GM06990 (cell line): ENCODE data around the gene SEPTIN8.

ENCODE experiments used
- DNase-seq: peaks from one replicate; pipeline ENCODE4 v3.0.0-alpha.2; 2011; ENCODE audit not compliant: insufficient read length; ENCODE audit errors: extremely low read depth
- H3K27me3 ChIP-seq: replicated peaks from 2 replicates; pipeline ENCODE4 v1.6.0; 2011; ENCODE audit warnings: low read length; ENCODE audit not compliant: control insufficient read depth, insufficient read depth
- H3K36me3 ChIP-seq: 2 replicates; pipeline ENCODE4 v1.5.1; 2011; ENCODE audit warnings: low read length; ENCODE audit not compliant: control insufficient read depth, insufficient read depth
- H3K4me3 ChIP-seq: replicated peaks from 2 replicates; pipeline ENCODE4 v1.5.1; 2011; ENCODE audit warnings: low read depth, mild to moderate bottlenecking, control low read depth, low read length
- CTCF ChIP-seq: IDR thresholded peaks from 2 replicates; pipeline ENCODE4 v1.5.1; 2011; ENCODE audit warnings: low read length, control low read depth, mild to moderate bottlenecking, inconsistent platforms; ENCODE audit not compliant: insufficient read depth, poor library complexity, severe bottlenecking

Gene SEPTIN8

GRCh38 chr5:132773601-132774355, 3.3 kb downstream of the SEPTIN8 start:
- Histone ChIP-seq H3K27me3 (no peaks in the 10 kb centered on the region), H3K36me3 (no peaks in the 10 kb centered on the region; the same call in 1 of the 2 replicates), H3K4me3 (no peak overlapping the region)
- DNase-seq: no peak
- TF ChIP-seq CTCF: no peak

GRCh38 chr5:132773114-132773513, 3.9 kb downstream of the SEPTIN8 start:
- no peaks in the 10 kb centered on the region for H3K27me3 ChIP-seq
- no peaks in the 10 kb centered on the region; the same call in 1 of the 2 replicates for H3K36me3 ChIP-seq
- DNase-seq: no peak
- H3K4me3 ChIP-seq: no peak overlapping the region
- TF ChIP-seq CTCF: no peak

- Histone ChIP-seq H3K27me3 (no peaks in the 10 kb centered on the region), H3K36me3 (no peaks in the 10 kb centered on the region; the same call in 1 of the 2 replicates), H3K4me3 (no peak overlapping the region)
- DNase-seq: no peak
- TF ChIP-seq CTCF: no peak
Measured at GRCh38 chr5:132772291-132773070, 4.6 kb downstream of the SEPTIN8 start.

GRCh38 chr5:132771503-132771998, 5.5 kb downstream of the SEPTIN8 start:
- no peak overlapping the region for H3K4me3 ChIP-seq
- H3K27me3 ChIP-seq: no peaks in the 10 kb centered on the region
- H3K36me3 ChIP-seq: no peaks in the 10 kb centered on the region; the same call in 1 of the 2 replicates
- TF ChIP-seq CTCF: no peak
- DNase-seq: no peak

GRCh38 chr5:132770476-132771159, 6.4 kb downstream of the SEPTIN8 start:
- H3K36me3 ChIP-seq: peaks cover 2% of the 10 kb centered on the region
- TF ChIP-seq CTCF: no peak
- no peak for DNase-seq
- no peaks in the 10 kb centered on the region for H3K27me3 ChIP-seq
- H3K4me3 ChIP-seq: no peak overlapping the region
